Skeletal muscle tissue (tissue), 4 donors: ENCODE data around the gene FRAT1. TPM values are rescaled to one million over a fixed set of nuclear protein-coding genes. Genes with fewer than 3 reads are reported as not detected.

Source experiments
- H3K27ac ChIP-seq: one replicate; pipeline ENCODE4 v1.7.0; 2013; ENCODE audit warnings: mild to moderate bottlenecking, low read depth, low read length, inconsistent platforms
- H3K27me3 ChIP-seq, 3 donors: one replicate each; pipeline ENCODE4 v1.7.0; 2013; ENCODE audit warnings: low read length in 3 of 3; ENCODE audit not compliant: control insufficient read depth in 3 of 3, insufficient read depth in 3 of 3
- H3K36me3 ChIP-seq, 3 donors: one replicate each; pipeline ENCODE4 v1.7.0; 2013; ENCODE audit warnings: low read length in 3 of 3; ENCODE audit not compliant: control insufficient read depth in 3 of 3, insufficient read depth in 3 of 3
- H3K4me1 ChIP-seq, 3 donors: one replicate each; pipeline ENCODE4 v1.7.0; 2013; ENCODE audit warnings: low read length in 3 of 3, mild to moderate bottlenecking in 3 of 3; ENCODE audit not compliant: control insufficient read depth in 3 of 3, insufficient read depth in 3 of 3
- H3K4me3 ChIP-seq, 3 donors: one replicate each; pipeline ENCODE4 v1.7.0; 2013; ENCODE audit warnings: low read length in 3 of 3
- H3K9ac ChIP-seq, 3 donors: one replicate each; pipeline ENCODE4 v1.7.0; 2013; ENCODE audit warnings: low read length in 3 of 3, mild to moderate bottlenecking in 3 of 3, moderate library complexity in 2 of 3, low read depth in 1 of 3
- H3K9me3 ChIP-seq, 3 donors: one replicate each; pipeline ENCODE4 v1.7.0; 2013; ENCODE audit warnings: low read length in 3 of 3; ENCODE audit not compliant: control insufficient read depth in 3 of 3
- total RNA-seq: library from RNA; depleted of rRNA; stranded (reverse); fragments of >200 nt; gene quantifications from one replicate; pipeline ENCODE4 v1.2.3, GENCODE V29; 2014
- donor health status: Osteomylitis.

FRAT1 gene
- total RNA-seq, 1 donor from 2014 or later: 2.1 TPM

- no peaks in the 10 kb centered on the region for H3K36me3 ChIP-seq
- peak overlapping the region in 1 of 3 donors; percentile 13 for H3K4me3 ChIP-seq
- no peaks in the 10 kb centered on the region for H3K27me3 ChIP-seq
- no peaks in the 10 kb centered on the region for H3K9me3 ChIP-seq
- peak overlapping the region; percentile 63 for H3K27ac ChIP-seq
- H3K9ac ChIP-seq: no peak overlapping the region
- H3K4me1 ChIP-seq: peaks cover 11 to 14% (median 11%) of the 10 kb centered on the region in 3 donors
Observed at GRCh38 chr10:97307866-97308780, 10.9 kb upstream of the FRAT1 start.

GRCh38 chr10:97311111-97311626, 7.9 kb upstream of the FRAT1 start:
- Histone ChIP-seq H3K36me3 (no peaks in the 10 kb centered on the region), H3K27me3 (no peaks in the 10 kb centered on the region), H3K27ac (no peak overlapping the region)

GRCh38 chr10:97312897-97313296, 6.2 kb upstream of the FRAT1 start:
- H3K9me3 ChIP-seq: no peaks in the 10 kb centered on the region
- no peaks in the 10 kb centered on the region for H3K36me3 ChIP-seq
- peaks cover 5 to 7% (median 5%) of the 10 kb centered on the region in 3 donors for H3K4me1 ChIP-seq
- H3K4me3 ChIP-seq: no peak overlapping the region
- no peak overlapping the region for H3K27ac ChIP-seq
- H3K9ac ChIP-seq: no peak overlapping the region
- H3K27me3 ChIP-seq: no peaks in the 10 kb centered on the region

More at GRCh38 chr10:97311111-97311626, 7.9 kb upstream of the FRAT1 start:
- no peak overlapping the region for H3K9ac ChIP-seq
- H3K9me3 ChIP-seq: no peaks in the 10 kb centered on the region
- no peak overlapping the region for H3K4me3 ChIP-seq
- peaks cover 11 to 14% (median 11%) of the 10 kb centered on the region in 3 donors for H3K4me1 ChIP-seq

GRCh38 chr10:97314671-97315070, 4.4 kb upstream of the FRAT1 start:
- Histone ChIP-seq H3K27ac (no peak overlapping the region), H3K4me1 (peaks cover 3 to 4% (median 4%) of the 10 kb centered on the region in 3 donors), H3K9ac (no peak overlapping the region), H3K9me3 (no peaks in the 10 kb centered on the region), H3K27me3 (no peaks in the 10 kb centered on the region), H3K4me3 (no peak overlapping the region), H3K36me3 (no peaks in the 10 kb centered on the region)

- Histone ChIP-seq H3K9ac (peak overlapping the region; percentile 67 to 99 (median 97)), H3K4me3 (peak overlapping the region; percentile 78 to 91 (median 91)), H3K36me3 (no peaks in the 10 kb centered on the region), H3K27me3 (no peaks in the 10 kb centered on the region), H3K4me1 (peaks cover 20 to 29% (median 24%) of the 10 kb centered on the region in 3 donors), H3K27ac (peak overlapping the region; percentile 96), H3K9me3 (no peaks in the 10 kb centered on the region)
Observed at GRCh38 chr10:97319671-97320479, 804 bp downstream of the FRAT1 start.

- no peaks in the 10 kb centered on the region for H3K9me3 ChIP-seq
- peak overlapping the region; percentile 67 to 99 (median 97) for H3K9ac ChIP-seq
- peak overlapping the region; percentile 49 for H3K27ac ChIP-seq
- peak overlapping the region; percentile 78 to 91 (median 91) for H3K4me3 ChIP-seq
- no peaks in the 10 kb centered on the region for H3K27me3 ChIP-seq
- H3K4me1 ChIP-seq: peaks cover 20 to 29% (median 24%) of the 10 kb centered on the region in 3 donors
- no peaks in the 10 kb centered on the region for H3K36me3 ChIP-seq
Observed at GRCh38 chr10:97320480-97321031, 1.5 kb downstream of the FRAT1 start.

- H3K9me3 ChIP-seq: no peaks in the 10 kb centered on the region
- no peaks in the 10 kb centered on the region for H3K36me3 ChIP-seq
- peak overlapping the region; percentile 49 to 91 (median 91) for H3K4me3 ChIP-seq
- no peaks in the 10 kb centered on the region for H3K27me3 ChIP-seq
- H3K27ac ChIP-seq: no peak overlapping the region
- H3K4me1 ChIP-seq: peaks cover 20 to 29% (median 24%) of the 10 kb centered on the region in 3 donors
- H3K9ac ChIP-seq: peak overlapping the region; percentile 67 to 99 (median 97)
Observed at GRCh38 chr10:97321032-97321803, 2.1 kb downstream of the FRAT1 start.

GRCh38 chr10:97321804-97322190, 2.7 kb downstream of the FRAT1 start:
- Histone ChIP-seq H3K4me3 (peak overlapping the region in 1 of 3 donors; percentile 49), H3K27me3 (no peaks in the 10 kb centered on the region), H3K9me3 (no peaks in the 10 kb centered on the region), H3K27ac (no peak overlapping the region), H3K4me1 (peaks cover 20 to 29% (median 24%) of the 10 kb centered on the region in 3 donors), H3K36me3 (no peaks in the 10 kb centered on the region), H3K9ac (no peak overlapping the region)

GRCh38 chr10:97323501-97323900, 4.4 kb downstream of the FRAT1 start:
- no peak overlapping the region for H3K9ac ChIP-seq
- no peaks in the 10 kb centered on the region for H3K9me3 ChIP-seq
- peaks cover 0 to under 1% (median 0%) of the 10 kb centered on the region in 3 donors for H3K36me3 ChIP-seq
- H3K27me3 ChIP-seq: no peaks in the 10 kb centered on the region
- H3K4me3 ChIP-seq: no peak overlapping the region
- H3K27ac ChIP-seq: no peak overlapping the region
- peaks cover 19 to 28% (median 22%) of the 10 kb centered on the region in 3 donors for H3K4me1 ChIP-seq
